Colonic mucosa (tissue), 4 donors: ENCODE results near the gene SPHK1. TPM values are rescaled to one million over a fixed set of nuclear protein-coding genes. Genes with fewer than 3 reads are reported as not detected.

Experiments used
- DNase-seq: peaks from one replicate; pipeline ENCODE4 v3.0.0-alpha.2; 2020
- H3K27ac ChIP-seq: fragments of 200-600 bp; one replicate; pipeline ENCODE4 v1.8.0; 2021
- H3K27me3 ChIP-seq: fragments of 200-600 bp; one replicate; pipeline ENCODE4 v1.8.0; 2021
- H3K36me3 ChIP-seq: fragments of 200-600 bp; one replicate; pipeline ENCODE4 v1.8.0; 2021
- H3K4me1 ChIP-seq: fragments of 200-600 bp; one replicate; pipeline ENCODE4 v1.8.0; 2021; ENCODE audit warnings: mild to moderate bottlenecking
- H3K4me3 ChIP-seq: fragments of 200-600 bp; one replicate; pipeline ENCODE4 v1.8.0; 2021
- H3K9ac ChIP-seq, 2 donors: one replicate each; pipeline ENCODE4 v1.7.0; 2013; ENCODE audit warnings: control low read depth in 2 of 2, low read depth in 2 of 2, low read length in 2 of 2
- H3K9me3 ChIP-seq: fragments of 200-600 bp; one replicate; pipeline ENCODE4 v1.8.0; 2021
- intact Hi-C: fragments of 100-400 bp; cut with DNase I; formaldehyde crosslinking; loops from one replicate; pipeline ENCODE4 v1.14.1; 2022
- total RNA-seq, 2 donors: library from RNA; stranded (reverse); fragmentation: NEBNext Ultra II Directional in 1 of 2; extraction: Animal tissue kit (Norgen Biotek cat#: 25700) in 1 of 2; gene quantifications; one replicate each; pipeline ENCODE4 v1.2.1, GENCODE V29; 2021
- TF ChIP-seq, protein P1 (sequence below): fragments of 200-600 bp; IDR thresholded peaks from one replicate; pipeline ENCODE4 v1.8.0; 2022; ENCODE audit warnings: antibody characterized with exemption, mild to moderate bottlenecking
- donor health status: healthy.
- donor health status: DM: no; HTN: no; CAD: no.
- donor health status: DM: no; HTN: no; CAD: no.

Gene SPHK1
- total RNA-seq, 2 donors from 2014 or later: 2.1 to 3.3 TPM

DNA sequence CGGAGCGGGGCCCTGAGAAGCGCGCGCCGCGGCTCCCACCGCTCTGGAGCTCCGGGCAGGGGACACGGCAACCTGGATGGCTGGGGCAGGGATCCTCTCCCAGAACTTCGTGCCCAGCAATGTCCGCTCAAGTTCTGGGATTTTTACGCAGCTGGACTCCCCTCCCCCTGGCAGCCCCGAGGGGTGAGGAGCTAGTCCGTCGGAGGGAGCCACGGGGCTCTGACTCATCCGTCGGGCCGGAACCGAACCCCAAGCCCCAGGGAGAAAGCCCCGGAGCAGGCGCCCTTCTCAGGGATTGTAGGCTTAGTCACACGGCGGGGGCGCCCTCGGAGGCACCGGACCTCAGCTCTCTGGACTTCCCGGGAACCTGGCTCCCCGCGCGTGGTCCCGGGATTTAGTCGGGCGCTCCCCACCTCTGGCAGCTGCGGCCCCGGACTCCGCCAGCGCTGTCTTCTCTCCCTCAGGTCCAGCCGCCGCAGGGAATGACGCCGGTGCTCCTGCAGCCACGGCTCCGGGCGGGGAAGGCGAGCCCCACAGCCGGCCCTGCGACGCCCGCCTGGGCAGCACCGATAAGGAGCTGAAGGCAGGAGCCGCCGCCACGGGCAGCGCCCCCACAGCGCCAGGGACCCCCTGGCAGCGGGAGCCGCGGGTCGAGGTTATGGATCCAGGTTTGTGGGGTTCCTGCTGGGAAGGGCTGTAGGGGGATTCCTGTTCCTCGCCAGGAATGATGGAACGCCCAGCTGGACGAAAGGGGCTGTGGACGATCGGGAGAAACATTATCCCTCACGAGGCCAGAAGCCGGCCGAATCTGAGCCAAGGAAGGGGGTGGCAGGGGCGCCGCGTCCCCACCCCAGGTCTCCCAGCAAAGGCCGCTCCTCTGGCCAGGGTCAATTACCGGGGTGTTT lies 830 bp downstream of the SPHK1 start:
- Histone ChIP-seq H3K36me3 (no peaks in the 10 kb centered on the region), H3K27me3 (peaks cover 16% of the 10 kb centered on the region), H3K4me1 (peaks cover 7% of the 10 kb centered on the region), H3K27ac (peak overlapping the region; percentile 37), H3K9me3 (no peaks in the 10 kb centered on the region), H3K9ac (peak overlapping the region; percentile 66 to 78), H3K4me3 (peak overlapping the region; percentile 43)
- peak; percentile 52 for DNase-seq
- intact Hi-C loops: no loop called here
- TF ChIP-seq, protein P1, sequence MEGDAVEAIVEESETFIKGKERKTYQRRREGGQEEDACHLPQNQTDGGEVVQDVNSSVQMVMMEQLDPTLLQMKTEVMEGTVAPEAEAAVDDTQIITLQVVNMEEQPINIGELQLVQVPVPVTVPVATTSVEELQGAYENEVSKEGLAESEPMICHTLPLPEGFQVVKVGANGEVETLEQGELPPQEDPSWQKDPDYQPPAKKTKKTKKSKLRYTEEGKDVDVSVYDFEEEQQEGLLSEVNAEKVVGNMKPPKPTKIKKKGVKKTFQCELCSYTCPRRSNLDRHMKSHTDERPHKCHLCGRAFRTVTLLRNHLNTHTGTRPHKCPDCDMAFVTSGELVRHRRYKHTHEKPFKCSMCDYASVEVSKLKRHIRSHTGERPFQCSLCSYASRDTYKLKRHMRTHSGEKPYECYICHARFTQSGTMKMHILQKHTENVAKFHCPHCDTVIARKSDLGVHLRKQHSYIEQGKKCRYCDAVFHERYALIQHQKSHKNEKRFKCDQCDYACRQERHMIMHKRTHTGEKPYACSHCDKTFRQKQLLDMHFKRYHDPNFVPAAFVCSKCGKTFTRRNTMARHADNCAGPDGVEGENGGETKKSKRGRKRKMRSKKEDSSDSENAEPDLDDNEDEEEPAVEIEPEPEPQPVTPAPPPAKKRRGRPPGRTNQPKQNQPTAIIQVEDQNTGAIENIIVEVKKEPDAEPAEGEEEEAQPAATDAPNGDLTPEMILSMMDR: no peak

DNA sequence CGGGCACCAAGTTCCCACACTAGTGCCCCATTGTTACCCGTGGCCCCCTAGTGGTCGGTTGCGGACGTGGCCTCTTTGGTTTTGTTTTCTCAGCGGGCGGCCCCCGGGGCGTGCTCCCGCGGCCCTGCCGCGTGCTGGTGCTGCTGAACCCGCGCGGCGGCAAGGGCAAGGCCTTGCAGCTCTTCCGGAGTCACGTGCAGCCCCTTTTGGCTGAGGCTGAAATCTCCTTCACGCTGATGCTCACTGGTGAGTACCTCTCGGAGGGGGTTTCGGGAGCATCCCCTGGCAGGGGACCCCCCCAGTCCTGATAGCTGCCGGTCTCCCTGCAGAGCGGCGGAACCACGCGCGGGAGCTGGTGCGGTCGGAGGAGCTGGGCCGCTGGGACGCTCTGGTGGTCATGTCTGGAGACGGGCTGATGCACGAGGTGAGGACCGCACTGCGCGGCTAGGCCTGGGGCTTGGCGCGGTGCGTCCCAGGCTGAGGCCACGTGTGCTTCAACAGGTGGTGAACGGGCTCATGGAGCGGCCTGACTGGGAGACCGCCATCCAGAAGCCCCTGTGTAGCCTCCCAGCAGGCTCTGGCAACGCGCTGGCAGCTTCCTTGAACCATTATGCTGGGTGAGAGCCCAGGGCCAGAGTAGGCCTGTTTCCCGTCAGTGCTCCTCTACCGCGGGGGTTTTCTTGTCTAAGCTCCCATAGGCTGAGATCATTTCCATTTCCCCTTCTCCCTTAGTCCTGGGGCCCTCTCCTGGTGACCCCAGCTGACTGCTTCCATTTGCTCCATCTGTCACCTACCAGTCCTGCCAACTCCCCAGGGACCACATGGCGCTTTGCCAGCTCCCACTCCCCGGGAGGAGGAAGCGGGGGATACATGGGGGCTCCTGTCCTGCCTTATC lies 1.7 kb downstream of the SPHK1 start:
- H3K9ac ChIP-seq: peak overlapping the region; percentile 14 to 51
- H3K4me1 ChIP-seq: peaks cover 7% of the 10 kb centered on the region

DNA sequence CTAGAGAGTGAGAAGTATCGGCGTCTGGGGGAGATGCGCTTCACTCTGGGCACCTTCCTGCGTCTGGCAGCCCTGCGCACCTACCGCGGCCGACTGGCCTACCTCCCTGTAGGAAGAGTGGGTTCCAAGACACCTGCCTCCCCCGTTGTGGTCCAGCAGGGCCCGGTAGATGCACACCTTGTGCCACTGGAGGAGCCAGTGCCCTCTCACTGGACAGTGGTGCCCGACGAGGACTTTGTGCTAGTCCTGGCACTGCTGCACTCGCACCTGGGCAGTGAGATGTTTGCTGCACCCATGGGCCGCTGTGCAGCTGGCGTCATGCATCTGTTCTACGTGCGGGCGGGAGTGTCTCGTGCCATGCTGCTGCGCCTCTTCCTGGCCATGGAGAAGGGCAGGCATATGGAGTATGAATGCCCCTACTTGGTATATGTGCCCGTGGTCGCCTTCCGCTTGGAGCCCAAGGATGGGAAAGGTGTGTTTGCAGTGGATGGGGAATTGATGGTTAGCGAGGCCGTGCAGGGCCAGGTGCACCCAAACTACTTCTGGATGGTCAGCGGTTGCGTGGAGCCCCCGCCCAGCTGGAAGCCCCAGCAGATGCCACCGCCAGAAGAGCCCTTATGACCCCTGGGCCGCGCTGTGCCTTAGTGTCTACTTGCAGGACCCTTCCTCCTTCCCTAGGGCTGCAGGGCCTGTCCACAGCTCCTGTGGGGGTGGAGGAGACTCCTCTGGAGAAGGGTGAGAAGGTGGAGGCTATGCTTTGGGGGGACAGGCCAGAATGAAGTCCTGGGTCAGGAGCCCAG lies 2.8 kb downstream of the SPHK1 start:
- Histone ChIP-seq H3K9me3 (no peaks in the 10 kb centered on the region), H3K9ac (no peak overlapping the region), H3K4me3 (no peak overlapping the region), H3K36me3 (no peaks in the 10 kb centered on the region), H3K4me1 (peaks cover 7% of the 10 kb centered on the region), H3K27me3 (peaks cover 16% of the 10 kb centered on the region), H3K27ac (no peak overlapping the region)
- TF ChIP-seq, protein P1: no peak
- intact Hi-C loops: no loop called here
- DNase-seq: no peak

More for the DNA sequence above, 1.7 kb downstream of the SPHK1 start:
- peak overlapping the region; percentile 43 for H3K4me3 ChIP-seq
- H3K27ac ChIP-seq: no peak overlapping the region
- TF ChIP-seq, protein P1: peak; percentile 96
- peak; percentile 90 for DNase-seq
- no peaks in the 10 kb centered on the region for H3K9me3 ChIP-seq
- peaks cover 16% of the 10 kb centered on the region for H3K27me3 ChIP-seq
- H3K36me3 ChIP-seq: no peaks in the 10 kb centered on the region
- intact Hi-C loops: no loop called here

DNA sequence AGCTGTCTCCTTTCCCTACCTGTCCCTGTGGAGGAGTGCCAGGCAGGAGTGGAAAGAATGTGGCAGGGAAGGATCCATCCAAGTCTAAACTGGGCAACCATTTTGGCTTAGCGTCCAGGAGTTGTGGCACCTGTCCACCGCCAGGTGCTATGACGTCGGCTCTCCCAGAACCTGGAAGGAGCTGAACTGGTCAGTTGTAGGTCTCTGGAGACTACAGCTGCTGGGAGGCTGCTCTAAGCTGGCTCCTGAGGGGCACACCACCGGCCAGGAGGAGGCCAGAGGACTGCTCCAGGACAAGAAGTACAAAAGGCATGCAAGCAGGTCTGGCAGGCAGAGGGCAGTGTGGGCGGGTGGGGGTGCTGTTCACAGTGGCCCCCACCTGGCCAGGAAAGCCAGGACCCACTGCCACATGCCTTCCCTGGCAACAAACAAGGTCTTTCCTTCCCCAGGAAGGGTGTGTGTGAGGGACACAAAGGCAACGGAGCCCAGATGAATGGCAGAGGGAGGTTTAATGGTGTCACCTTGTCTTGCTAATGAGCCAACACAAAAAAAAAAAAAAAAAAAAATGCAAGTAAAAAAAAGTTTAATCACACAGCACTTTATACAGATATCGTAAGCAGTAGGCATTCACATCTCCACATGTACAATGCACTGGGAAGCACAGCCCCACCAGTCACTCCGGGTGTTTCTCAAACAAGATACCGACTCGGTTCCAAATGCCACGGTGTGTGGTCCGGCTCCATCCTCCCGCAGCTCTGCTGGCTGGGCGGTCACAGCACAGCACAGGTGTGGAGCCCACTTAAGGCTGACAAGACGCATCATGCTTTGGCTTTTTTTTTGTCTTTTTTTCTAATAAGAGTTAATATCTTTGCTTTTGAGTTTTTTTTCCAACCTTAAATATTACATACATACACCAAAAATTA lies 4.8 kb downstream of the SPHK1 start:
- H3K36me3 ChIP-seq: no peaks in the 10 kb centered on the region
- intact Hi-C loops: no loop called here
- H3K4me3 ChIP-seq: no peak overlapping the region
- peaks cover 7% of the 10 kb centered on the region for H3K4me1 ChIP-seq
- H3K9ac ChIP-seq: no peak overlapping the region
- no peaks in the 10 kb centered on the region for H3K9me3 ChIP-seq
- peaks cover 8% of the 10 kb centered on the region for H3K27me3 ChIP-seq
- TF ChIP-seq, protein P1: no peak
- no peak overlapping the region for H3K27ac ChIP-seq
- no peak for DNase-seq
